GM20431 (cell line): Measurements from ENCODE around the gene PAPPA.

Experiments used
- in situ Hi-C: fragments of 300-500 bp; cut with MseI, MboI; formaldehyde crosslinking; loops from one replicate; pipeline ENCODE4 v1.15.0; 2020; ENCODE audit warnings: low sequenced_read_pairs; ENCODE audit not compliant: unreplicated experiment

Gene PAPPA

DNA sequence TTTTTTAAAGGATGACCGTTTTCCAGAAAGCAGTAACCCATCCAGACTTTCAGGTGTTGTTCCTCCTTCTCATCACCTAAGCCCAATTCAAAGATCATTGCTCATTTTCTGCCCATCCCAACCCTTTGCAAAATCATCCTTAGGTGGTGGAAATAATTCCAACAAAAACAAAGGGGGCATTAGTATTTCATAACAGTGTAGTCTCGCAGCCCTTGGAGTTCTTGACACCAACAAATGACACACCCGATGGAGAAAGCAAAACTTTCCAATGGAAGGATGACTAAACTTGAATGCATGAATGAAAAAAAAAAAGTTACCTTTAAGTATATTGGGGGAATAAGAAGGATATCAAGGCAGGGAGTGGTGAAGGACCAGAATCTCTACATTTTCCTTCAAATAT, 117.0 kb downstream of the PAPPA start:
- in situ Hi-C loops, result no loop called here

DNA sequence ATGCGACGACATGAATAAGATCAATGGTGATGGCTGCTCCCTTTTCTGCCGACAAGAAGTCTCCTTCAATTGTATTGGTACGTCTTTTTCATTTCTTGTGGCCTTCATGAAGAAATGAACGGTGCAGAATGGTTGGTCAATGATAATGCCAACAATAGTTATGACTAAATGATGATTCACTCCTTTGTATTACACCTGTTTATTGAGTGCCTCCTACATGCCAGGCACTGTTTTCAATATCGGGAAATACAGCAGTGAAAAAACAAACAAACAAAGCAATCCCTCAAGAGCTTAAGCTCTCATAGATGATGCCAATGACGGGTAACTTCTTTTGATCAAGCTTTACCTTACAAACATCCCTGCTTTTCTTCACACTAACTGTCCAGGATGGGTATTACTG, 117.7 kb downstream of the PAPPA start:
- in situ Hi-C loops, result no loop called here

DNA sequence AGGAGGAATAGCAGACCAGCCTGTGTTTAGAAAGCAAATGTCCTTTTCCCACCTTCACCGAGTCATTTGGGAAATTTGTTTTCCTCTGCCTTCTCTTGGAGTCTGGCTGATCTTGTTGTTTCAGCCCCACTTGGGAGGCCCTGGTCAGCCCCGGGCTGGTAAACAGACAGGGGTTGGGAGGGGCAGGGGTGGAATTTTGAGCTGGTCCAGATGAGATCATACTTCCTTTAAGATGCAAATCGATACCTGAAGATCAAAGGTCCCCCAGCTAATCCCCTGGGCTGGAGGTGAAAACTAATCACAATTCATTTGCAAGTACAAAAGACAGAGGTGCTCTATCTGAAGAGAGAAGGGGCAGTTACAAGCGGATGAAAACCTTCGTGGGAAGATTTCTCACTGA, 118.4 kb downstream of the PAPPA start:
- in situ Hi-C loops, result no loop called here

DNA sequence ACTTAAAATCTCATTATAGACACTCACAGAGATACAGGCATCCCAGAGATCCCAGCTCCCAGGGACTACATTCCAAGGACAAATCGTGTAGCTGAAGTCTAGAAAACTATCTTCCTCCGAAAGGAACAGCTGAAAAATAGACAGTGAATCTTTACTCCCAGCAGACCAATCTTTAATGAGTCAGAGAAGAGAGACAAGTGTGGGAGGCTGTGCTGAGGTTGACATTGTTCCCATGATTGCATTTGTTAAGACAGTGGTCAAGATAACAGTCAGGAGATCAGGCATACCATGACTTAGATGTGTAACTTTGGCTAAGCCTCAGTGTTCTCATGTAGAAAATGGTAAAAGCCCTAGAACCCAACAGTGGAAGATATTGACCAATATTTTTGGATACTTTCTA, 120.7 kb downstream of the PAPPA start:
- in situ Hi-C loops, result no loop called here

DNA sequence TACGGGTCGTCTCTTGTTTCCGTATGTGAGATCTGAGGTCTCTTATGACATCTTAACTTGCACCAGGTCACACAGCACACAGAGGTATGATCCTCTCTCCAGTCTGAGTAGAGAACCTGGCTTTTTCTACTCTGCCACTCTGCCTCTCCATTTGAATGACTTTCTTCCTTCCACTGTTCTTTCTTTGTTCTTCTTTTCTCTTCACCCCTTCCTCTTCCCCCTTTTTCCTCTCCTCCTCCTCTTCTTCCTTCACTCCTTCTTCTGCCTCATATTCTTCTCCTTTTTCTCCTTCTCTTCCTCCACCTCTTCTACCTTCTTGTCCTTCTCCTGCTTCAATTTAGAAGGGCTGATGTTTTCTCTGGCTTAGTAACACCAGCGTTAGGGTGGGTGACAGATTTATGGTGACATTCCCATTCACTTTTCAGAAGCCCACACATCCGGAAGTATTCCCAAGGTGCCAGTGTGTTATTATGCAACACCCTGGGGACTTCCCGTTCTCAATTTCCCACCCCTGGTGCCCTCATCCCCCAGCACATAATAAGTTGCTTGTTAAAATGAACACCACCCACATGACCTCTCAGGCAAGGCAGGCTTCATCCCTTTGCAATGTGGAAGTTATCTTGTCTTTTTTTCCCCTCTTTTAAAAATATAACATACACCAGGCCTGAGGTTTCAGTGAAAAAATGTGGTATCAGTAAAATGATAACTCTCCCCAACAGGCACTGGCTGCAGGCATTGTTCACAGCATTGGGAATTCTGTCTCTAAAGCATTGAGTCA, 122.0 kb downstream of the PAPPA start:
- in situ Hi-C loops, result no loop called here

DNA sequence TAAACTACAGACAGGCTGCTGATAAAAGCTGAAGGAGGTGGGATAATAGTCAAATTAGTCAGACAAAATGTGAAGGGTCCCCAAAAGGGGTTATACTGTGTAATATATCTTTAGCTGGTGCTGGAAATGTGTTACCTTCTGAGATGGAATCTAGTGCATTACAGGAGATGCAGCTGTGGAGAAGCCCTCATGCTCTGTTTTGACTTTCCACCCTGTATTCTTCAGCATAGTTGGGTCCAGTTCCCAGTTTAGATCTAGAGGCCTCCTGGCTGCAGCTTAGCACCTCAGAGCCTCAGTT, 122.6 kb downstream of the PAPPA start:
- in situ Hi-C loops, result no loop called here

DNA sequence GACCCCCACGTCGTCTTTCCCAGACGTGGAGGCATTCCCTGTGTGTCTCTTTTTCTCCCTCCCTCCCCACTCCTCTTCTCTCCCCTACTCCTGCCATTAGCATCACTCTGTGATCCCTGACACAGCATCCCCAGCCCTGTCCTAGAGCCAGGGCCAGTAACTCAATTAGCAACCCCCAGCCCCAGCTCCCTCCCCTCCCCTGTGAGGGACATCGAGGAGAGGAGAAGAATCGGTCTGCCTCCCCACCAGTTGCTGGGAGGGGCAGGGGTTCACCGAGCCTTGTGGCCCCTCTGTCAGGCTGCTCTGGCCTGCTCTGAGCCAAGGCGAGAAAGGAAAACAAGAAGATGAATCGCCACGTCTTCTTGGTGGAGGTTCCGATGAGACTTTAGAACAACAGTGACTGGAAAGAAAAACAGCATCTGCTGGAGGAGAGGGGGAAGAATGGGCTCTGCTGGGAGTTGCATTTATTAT, 123.1 kb downstream of the PAPPA start:
- in situ Hi-C loops, result no loop called here

DNA sequence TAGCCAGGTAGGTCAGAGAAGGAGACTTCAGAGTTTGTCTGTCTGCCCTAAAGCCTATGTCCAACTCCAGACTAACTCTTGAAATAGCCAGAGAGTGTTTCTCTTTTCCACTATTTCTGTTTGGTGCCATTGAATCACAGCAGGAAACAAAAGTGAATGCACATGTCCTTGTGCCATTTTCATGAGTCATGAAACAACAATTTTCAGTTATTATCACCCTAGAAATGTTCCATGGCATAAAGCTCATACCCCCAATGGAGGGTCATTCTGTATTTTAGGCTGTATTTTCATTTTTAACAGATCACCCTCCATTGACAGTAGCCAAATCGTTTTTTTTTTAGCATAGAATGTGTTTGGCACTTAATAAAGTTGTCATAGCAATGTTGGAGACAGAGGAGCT, 124.7 kb downstream of the PAPPA start:
- in situ Hi-C loops, result no loop called here

DNA sequence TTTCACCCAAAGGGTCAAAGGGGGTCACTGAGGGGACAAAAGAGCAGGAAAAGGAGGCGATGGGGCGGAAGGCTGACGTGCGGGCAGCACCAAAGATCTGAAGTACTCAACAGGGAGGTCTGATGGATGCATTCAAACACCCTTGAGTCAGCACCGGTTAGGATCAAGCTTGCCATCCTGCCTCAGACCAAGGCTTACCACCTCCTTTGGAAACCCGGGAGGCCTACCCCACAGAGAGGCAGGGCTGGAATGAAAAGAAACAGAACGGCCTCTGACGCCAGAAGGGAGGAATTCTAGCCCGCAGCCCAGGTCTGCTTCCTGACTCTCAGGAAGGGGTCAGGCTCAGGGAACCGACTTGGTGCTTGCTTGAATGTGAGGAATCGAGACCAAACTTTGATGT, 125.6 kb downstream of the PAPPA start:
- in situ Hi-C loops, result no loop called here

DNA sequence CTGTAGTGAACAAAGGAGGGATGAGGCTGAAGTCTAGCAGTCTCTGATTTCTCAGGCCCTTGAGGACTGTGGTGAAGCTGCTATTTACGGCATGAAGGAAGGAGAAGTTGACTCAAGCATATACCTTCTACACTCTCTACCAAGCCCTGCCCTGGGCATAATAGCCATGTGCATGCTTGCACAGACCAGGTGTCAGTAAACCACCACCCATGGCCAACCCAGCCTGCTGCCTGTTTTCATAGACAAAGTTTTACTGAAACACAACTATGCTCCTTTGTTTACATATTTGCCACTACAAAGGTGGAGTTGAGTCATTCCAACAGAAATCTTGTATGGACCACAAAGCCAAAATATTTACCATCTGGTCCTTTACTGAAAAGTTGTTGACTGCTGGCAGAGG, 126.9 kb downstream of the PAPPA start:
- in situ Hi-C loops, result no loop called here

DNA sequence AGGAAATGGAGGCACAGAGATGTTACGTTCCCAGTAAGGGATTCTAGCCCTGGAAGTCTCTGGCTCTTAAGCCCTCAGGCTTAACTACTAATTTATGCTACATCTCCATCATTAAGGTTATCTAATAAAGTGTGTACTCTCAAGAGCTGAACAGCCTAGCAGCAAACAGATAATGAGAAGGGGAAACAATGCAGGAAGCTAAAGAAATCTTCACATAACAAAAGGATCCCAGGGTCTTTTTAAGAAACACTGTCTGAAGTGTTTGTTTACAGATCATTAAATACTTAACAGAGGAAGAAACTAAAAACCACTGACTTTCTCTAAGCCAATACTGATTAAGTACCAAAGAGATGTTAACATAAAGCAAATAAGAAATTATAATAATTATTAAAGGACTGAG, 129.0 kb downstream of the PAPPA start:
- in situ Hi-C loops, result no loop called here

DNA sequence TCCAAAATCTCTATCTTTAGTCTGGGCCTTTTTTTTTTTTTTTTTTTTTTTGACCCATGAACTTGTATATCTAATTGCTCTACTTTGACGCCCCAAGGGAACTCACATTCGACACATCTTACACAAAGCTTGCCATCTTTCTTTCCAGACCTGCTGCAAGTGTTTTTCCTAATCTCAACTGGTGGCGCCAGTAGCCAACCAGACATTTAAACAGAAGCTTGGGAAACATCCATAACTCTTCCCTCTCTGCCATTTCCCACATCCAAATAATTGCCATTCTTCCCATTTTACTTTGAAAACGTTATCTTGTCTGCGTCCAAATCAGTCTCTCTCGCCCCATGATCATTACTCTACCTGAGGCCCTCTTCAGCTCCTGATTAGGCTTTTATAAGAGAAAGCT, 130.9 kb downstream of the PAPPA start:
- in situ Hi-C loops, result no loop called here

DNA sequence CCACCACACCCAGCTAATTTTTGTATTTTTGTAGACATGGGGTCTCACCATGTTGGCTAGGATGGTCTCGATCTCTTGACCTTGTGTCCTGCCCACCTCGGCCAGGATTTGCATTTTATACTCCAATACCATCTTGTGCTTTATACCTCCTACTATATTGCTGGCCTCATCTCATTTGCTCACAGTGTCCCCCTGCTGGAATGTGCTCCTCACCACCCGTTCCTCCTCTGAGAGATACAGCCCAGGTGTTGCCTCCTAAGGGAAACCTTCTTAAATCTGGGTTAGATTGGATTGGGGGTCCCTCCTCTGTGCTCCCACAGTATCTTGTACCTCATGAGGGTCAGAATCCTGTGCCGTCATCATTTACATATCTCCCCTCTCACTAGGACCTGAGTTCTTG, 131.7 kb downstream of the PAPPA start:
- in situ Hi-C loops, result no loop called here

DNA sequence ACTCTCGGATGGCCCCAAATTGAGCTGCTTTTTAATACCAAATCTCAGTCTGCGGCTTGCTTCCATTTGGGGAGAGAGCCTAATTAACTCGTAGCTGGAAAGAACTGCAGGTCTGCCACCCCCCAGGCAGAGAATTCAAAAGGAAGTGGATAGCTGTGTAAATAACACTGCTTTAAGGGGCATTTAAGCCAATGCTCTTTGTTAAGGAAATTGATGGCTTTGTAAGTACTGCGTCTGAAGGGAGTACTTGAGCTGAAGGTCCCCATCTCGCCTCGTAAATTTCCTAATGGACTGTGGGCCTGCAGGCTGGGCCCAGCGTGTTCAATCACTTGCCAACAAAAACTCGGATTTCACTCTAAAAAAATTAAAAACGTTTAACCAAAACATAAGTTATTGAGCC, 132.7 kb downstream of the PAPPA start:
- in situ Hi-C loops, result no loop called here

DNA sequence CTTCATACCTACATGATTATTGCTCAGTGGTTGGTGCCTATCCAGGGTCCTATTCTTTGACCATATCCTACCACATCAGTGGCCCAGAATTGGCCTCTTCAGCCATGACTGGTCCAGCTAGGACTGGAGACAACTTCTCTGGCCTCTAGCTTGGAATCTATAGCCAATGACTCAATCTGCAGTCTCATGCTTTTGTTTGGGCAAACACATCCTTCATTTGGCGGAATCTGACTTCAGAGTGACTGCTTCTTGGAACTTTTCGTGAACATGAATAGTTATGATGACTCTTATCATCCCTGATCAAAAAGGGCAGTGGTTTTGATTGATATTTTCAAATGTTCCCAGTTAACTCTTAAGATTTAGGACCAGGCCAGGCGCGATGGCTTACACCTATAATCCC, 134.1 kb downstream of the PAPPA start:
- in situ Hi-C loops, result no loop called here

DNA sequence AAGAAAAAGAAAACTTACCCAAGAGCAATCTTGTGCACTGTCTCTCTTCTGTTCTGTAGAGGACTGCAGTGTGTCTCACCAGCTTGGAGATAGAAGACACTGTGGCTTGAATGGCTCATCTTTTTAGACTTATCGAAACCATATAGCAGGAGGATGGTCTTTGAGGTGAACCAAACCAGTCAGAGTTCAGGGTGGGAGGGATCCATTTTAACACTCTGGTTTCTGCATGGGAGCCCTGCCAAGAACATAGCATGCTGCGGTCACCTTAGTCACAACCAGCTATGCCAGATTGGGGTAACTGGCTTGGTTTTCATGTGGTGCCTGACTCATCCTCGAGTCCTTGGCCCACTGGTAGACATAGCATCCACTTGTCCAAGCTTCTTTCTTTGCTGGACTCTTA, 135.1 kb downstream of the PAPPA start:
- in situ Hi-C loops, result no loop called here

DNA sequence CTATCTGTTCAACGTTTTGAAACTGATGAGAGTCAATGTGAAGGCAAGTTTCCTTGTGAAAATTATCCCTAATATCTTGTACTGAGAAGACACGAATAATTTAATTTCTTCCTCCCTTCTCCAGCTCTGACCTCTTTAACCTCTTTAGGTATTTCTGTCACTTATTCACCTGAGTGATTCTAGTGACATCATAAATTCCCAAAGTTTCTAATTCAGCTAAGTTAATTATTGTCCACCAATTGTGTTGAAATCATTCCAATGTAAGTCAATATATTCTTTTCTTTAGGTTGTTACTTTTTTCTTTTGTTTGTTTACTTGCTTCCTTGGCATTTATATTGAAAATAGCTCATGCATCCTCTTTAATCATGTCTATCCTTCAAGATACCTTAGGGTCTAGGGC, 143.8 kb downstream of the PAPPA start:
- in situ Hi-C loops, result no loop called here

DNA sequence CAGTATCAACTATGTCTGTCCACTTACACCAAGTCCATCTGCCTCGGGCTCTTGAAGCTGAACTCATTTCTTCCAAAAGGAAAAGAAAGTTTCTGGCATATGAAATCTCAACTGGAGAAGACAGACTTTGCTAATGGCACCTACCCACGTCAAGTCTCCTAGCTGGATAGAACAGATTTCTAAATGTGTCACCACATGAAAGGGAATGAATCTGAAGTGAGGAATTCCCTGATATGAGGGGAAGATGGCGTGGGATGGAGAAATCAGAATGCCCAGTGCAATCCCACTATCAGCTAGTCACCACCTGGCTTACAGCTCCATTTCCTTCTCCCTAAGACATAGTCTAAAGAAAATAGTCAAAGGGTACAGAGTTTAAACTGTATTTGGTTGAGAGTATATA, 144.7 kb downstream of the PAPPA start:
- in situ Hi-C loops, result no loop called here

DNA sequence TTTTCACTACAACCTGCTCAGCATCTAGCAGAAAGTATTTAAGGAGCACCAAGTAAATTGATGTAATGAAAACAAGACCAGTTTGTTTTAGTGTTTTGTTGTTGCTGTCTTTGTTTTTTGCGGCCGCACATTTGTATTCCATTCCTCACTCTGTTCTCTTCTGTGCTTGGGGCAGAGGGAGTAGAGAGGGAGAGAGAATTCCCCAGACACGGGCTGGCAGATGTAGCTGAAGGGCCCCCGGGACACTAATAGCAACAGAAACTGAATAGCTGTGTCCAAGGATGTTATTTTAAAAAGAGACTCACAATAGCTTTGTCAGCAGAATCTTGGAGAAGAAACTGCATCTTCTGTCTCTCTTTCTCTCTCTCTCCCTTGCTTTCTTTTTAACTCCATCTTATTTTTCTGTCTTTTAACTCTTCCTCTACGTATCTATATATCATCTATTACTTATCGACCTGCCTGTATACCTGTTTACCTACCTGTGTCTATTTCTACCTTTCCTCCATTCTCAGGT, 145.3 kb downstream of the PAPPA start:
- in situ Hi-C loops, result no loop called here

DNA sequence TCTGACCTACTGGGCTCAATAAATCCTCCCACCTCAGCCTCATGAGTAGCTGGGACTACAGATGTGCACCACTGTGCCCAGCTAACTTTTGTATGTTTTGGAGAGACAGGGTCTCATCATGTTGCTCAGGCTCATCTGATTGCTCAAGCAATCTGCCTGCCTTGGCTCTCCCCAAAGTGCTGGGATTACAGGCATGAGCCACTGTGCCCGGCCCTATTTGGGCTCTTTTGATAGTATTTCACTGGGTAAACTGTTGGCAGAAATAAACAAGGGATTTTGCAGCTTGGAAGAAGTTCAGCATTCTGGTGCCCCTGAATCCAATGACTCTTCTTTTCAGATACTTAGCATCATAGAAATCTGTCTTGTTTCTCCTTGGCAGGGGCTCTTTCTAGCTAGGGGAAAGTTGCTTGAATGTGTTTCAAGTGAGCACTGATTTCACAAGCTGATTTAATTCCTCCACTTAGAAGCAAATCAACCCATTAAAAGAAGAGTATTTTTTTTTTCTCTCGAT, 146.8 kb downstream of the PAPPA start:
- in situ Hi-C loops, result no loop called here

DNA sequence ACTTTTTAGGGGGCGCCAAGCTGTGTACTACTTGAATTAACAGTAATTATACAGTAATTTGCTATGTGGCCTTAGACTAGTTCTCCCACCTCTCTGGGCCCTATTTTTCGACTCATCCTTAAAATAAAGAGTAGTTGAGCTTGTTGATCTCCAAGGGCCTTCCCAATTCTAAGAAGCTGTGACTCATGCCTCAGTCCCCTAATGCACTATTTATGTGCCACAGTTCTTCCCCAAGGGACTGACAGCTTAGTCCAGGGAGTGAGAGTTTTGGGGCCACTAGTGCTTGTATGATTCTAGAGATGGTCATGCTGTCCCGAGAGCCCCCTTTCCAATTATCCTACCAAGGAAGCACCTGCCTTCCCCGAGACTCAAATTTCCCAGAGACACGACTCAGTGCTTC, 149.7 kb downstream of the PAPPA start:
- in situ Hi-C loops, result no loop called here

DNA sequence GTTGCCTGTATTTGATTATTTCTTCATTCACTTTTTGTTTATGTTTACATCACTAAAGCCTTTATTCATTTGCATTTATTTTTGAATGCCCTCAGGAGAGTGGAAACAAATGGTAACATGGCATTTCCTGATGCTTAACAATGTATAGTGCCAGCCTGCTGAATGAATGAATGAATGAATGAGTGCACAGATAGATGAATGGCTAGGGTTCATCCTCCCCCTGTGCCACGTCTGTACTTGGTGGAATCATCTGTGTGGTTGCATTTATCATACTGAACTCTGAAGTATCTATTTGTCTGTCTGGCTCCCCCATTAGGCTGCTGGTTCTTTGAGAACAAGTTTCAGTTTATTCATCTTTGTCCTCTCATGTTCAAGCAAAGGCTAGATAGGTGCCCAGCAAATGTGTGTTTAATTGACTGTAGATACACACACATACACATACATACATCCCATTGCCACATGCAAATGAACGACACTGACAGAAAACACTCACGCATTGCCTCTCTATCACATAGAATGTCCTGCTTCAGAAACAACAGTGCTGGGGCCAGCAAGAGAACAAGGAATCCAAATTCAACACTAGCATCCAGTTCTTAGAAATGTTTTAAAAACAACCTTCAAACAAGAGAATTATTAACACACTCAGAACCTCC, 150.4 kb downstream of the PAPPA start:
- in situ Hi-C loops, result no loop called here
